HG03565 (cell line): ENCODE results near the gene ANKRD24.
"Not testable (repeated sequence)": the region's sequence is repeated elsewhere in the genome, so short reads cannot be mapped to it uniquely, and the experiment has no call there.

ENCODE experiments used
- ATAC-seq: cut with Tn5 transposase; IDR thresholded peaks from one replicate; pipeline ENCODE4 v1.9.1; 2021; ENCODE audit warnings: mild to moderate bottlenecking, moderate library complexity; ENCODE audit not compliant: unreplicated experiment

The ANKRD24 gene

GRCh38 chr19:4182084-4182810, at the start of gene ANKRD24, which contains the start of gene SIRT6:
TSS of gene ANKRD24 (plus strand) at chr19:4182689. CDS start at chr19:4186426, 3,737 bp downstream.
TSS of gene SIRT6 (minus strand) at chr19:4182563. CDS start at chr19:4182539, 24 bp downstream.
- ATAC-seq = peak; percentile 61

- no peak for ATAC-seq
Observed at GRCh38 chr19:4134351-4134750, 48.1 kb upstream of the ANKRD24 start.

GRCh38 chr19:4135386-4135785, 47.1 kb upstream of the ANKRD24 start:
- ATAC-seq = not testable (repeated sequence)

GRCh38 chr19:4136680-4137088, 45.8 kb upstream of the ANKRD24 start:
- no peak for ATAC-seq

GRCh38 chr19:4138445-4138844, 44.0 kb upstream of the ANKRD24 start:
- no peak for ATAC-seq

GRCh38 chr19:4139614-4140236, 42.8 kb upstream of the ANKRD24 start:
- no peak for ATAC-seq

- ATAC-seq = no peak
Observed at GRCh38 chr19:4140237-4140711, 42.2 kb upstream of the ANKRD24 start.

- ATAC-seq = not testable (repeated sequence)
Observed at GRCh38 chr19:4142916-4143315, 39.6 kb upstream of the ANKRD24 start.

- no peak for ATAC-seq
Observed at GRCh38 chr19:4144666-4145249, 37.7 kb upstream of the ANKRD24 start.

- no peak for ATAC-seq
Observed at GRCh38 chr19:4149518-4150288, 32.8 kb upstream of the ANKRD24 start.

GRCh38 chr19:4151623-4152022, 30.9 kb upstream of the ANKRD24 start:
- no peak for ATAC-seq

- ATAC-seq = no peak
Observed at GRCh38 chr19:4152241-4152998, 30.1 kb upstream of the ANKRD24 start.

GRCh38 chr19:4154571-4155312, 27.7 kb upstream of the ANKRD24 start:
- ATAC-seq = no peak

GRCh38 chr19:4157164-4157563, 25.3 kb upstream of the ANKRD24 start:
- no peak for ATAC-seq

- ATAC-seq = not testable (repeated sequence)
Observed at GRCh38 chr19:4157971-4158370, 24.5 kb upstream of the ANKRD24 start.

GRCh38 chr19:4161415-4162077, 20.9 kb upstream of the ANKRD24 start:
- ATAC-seq = no peak

- no peak for ATAC-seq
Observed at GRCh38 chr19:4164262-4164661, 18.2 kb upstream of the ANKRD24 start.

GRCh38 chr19:4171676-4172075, 10.8 kb upstream of the ANKRD24 start:
- ATAC-seq = no peak

GRCh38 chr19:4172861-4173473, 9.5 kb upstream of the ANKRD24 start:
- ATAC-seq = no peak
